Upper lobe of left lung (tissue), 4 donors: ENCODE results near the gene NECAP2.
"Not testable (repeated sequence)": the region's sequence is repeated elsewhere in the genome, so short reads cannot be mapped to it uniquely, and the experiment has no call there.

Experiments
- EP300 ChIP-seq, 4 donors: sonication (generic); formaldehyde crosslinking; IDR thresholded peaks; one replicate each; pipeline ENCODE4 v1.5.1; 2017; ENCODE audit warnings: antibody characterized with exemption in 4 of 4, control low read depth in 2 of 4
- POLR2A ChIP-seq, 4 donors: fragments of 450-650 bp; IDR thresholded peaks; one replicate each; pipeline ENCODE4 v1.5.1; 2016 to 2017; ENCODE audit warnings: antibody characterized with exemption in 4 of 4, mild to moderate bottlenecking in 2 of 4
- POLR2AphosphoS5 ChIP-seq, 2 donors: sonication (generic); formaldehyde crosslinking; IDR thresholded peaks; one replicate each; pipeline ENCODE4 v1.5.1; 2017; ENCODE audit warnings: antibody characterized with exemption in 2 of 2
- TF ChIP-seq, protein P1 (sequence below), 6 experiments: fragments of 450-650 bp in 4 of 6; fragments of 200-600 bp in 2 of 6; sonication (generic) in 2 of 6; IDR thresholded peaks; one replicate each; pipeline ENCODE4 v1.5.1; 2016 to 2019; ENCODE audit warnings: antibody characterized with exemption in 6 of 6

DNA sequence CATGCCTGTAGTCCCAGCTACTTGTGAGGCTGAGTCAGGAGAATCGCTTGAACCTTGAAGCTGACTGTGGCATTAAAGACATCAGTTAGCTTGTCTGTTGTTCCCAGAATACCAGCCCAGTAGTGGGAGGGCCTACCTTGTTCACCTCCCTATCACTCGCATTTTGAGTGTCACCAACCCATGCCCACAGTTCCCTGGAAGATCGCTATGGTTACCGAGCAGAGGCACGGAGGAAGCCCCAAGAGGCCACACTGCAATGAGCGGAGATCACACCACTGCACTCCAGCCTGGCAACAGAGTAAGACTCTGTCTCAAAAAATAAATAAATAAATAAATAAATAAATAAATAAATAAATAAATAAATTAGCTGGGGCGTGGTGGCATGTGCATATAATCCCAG lies 52.4 kb downstream of the NECAP2 start:
- TF ChIP-seq, protein P1, sequence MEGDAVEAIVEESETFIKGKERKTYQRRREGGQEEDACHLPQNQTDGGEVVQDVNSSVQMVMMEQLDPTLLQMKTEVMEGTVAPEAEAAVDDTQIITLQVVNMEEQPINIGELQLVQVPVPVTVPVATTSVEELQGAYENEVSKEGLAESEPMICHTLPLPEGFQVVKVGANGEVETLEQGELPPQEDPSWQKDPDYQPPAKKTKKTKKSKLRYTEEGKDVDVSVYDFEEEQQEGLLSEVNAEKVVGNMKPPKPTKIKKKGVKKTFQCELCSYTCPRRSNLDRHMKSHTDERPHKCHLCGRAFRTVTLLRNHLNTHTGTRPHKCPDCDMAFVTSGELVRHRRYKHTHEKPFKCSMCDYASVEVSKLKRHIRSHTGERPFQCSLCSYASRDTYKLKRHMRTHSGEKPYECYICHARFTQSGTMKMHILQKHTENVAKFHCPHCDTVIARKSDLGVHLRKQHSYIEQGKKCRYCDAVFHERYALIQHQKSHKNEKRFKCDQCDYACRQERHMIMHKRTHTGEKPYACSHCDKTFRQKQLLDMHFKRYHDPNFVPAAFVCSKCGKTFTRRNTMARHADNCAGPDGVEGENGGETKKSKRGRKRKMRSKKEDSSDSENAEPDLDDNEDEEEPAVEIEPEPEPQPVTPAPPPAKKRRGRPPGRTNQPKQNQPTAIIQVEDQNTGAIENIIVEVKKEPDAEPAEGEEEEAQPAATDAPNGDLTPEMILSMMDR (IDR thresholded peaks at IDR 0.05), result not testable (repeated sequence)
- not testable (repeated sequence) for TF ChIP-seq EP300, POLR2AphosphoS5, POLR2A (IDR thresholded peaks at IDR 0.05)
